Subcutaneous adipose tissue (tissue), 4 donors: ENCODE results near the gene CACNA1G. TPM values are rescaled to one million over a fixed set of nuclear protein-coding genes. Genes with fewer than 3 reads are reported as not detected.

Experiments used
- CTCF ChIP-seq: fragments of 450-650 bp; IDR thresholded peaks from one replicate; pipeline ENCODE4 v1.5.1; 2016; ENCODE audit warnings: low read depth, mild to moderate bottlenecking, control low read depth, antibody characterized with exemption, moderate library complexity
- total RNA-seq, 4 donors: library from RNA; depleted of rRNA; stranded (reverse); fragments of >200 nt; gene quantifications; one replicate each; pipeline ENCODE4 v1.1.0, GENCODE V29; 2016

The CACNA1G gene
- total RNA-seq, 4 donors from 2014 or later, result 0.17 to 0.44 TPM; not detected in 2

- no peak for TF ChIP-seq CTCF
Measured at GRCh38 chr17:50584116-50584515, 23.6 kb downstream of the CACNA1G start.

- no peak for TF ChIP-seq CTCF
Measured at GRCh38 chr17:50584749-50585148, 24.2 kb downstream of the CACNA1G start.

GRCh38 chr17:50585346-50585745 lies 24.8 kb downstream of the CACNA1G start:
- no peak for TF ChIP-seq CTCF

GRCh38 chr17:50585891-50586290 lies 25.4 kb downstream of the CACNA1G start:
- TF ChIP-seq CTCF, result no peak

- no peak for TF ChIP-seq CTCF
Measured at GRCh38 chr17:50586421-50587247, 26.1 kb downstream of the CACNA1G start.

- TF ChIP-seq CTCF, result no peak
Measured at GRCh38 chr17:50587571-50587970, 27.1 kb downstream of the CACNA1G start.

GRCh38 chr17:50588391-50589049 lies 28.0 kb downstream of the CACNA1G start:
- TF ChIP-seq CTCF, result no peak
